Occipital lobe (tissue), 2 donors: Measurements from ENCODE around the gene RYR2. TPM values are rescaled to one million over a fixed set of nuclear protein-coding genes. Genes with fewer than 3 reads are reported as not detected.
"Not testable (repeated sequence)": the region's sequence is repeated elsewhere in the genome, so short reads cannot be mapped to it uniquely, and the experiment has no call there.

Experiments
- DNase-seq: peaks from one replicate; lab custom pipeline; 2025; lab: John Stamatoyannopoulos, UW
- total RNA-seq: library from RNA; depleted of rRNA; stranded (reverse); fragments of >200 nt; gene quantifications from one replicate; pipeline ENCODE4 v1.2.3, GENCODE V29; 2014

Gene RYR2
- total RNA-seq, 1 donor from 2014 or later = 40.7 TPM

GRCh38 chr1:237074371-237075117, 32.6 kb downstream of the RYR2 start:
- no peak for DNase-seq

DNA sequence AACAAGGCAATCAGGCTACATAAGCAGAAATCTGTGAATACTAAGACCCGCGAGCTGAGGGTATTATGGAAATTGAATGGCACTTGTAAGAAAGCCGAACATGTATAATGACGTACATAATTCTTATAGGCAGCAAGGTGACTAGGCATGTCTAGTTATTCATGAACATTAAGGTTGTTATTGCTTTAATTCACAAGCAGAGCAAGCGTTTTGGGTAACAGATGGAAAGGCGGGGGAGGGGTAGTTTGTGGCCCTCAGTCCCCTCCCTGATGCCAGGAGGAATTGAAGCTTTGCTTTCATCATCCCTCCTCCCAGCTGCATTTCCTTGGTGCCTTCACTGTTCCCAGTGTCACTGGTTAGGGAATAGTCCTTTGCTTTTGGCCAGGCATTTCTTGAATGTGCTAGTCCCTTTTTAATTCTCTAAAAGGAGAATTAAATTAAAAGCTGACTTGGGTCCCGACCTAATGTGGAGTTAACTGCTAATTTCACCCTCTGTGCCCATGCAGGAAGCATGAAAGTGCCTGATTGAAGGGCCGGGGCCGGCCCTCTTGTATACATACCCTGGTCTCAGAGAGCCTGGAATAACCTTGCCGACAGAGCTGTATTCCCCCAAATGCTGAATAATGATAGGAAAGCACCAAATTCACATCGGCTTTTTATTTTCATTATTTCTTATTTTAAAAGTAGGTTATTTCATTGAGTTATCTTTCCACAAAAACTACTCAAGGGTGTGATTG, 42.5 kb downstream of the RYR2 start:
- DNase-seq = no peak

GRCh38 chr1:237091691-237092090, 49.7 kb downstream of the RYR2 start:
- DNase-seq = no peak

DNA sequence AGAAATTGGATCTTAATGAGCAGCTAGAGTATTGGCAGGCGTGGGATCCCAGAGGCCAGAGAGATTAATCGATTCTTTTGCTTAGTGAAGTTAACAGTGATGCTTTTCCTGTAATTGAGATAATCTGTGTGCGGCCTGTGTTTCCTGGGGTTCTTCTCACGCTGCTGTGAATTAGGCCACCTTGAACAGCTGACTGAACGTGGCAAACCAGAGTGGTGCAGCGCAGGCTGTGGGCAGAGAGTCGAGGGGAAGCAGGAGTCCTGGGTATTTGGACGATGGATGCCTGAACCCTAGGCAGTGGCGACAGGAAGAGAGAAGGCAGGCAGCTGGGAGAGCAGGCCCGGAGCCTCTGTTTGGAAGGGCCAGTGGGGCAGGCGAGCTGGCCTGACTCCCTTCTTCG, 51.7 kb downstream of the RYR2 start:
- no peak for DNase-seq

GRCh38 chr1:237098541-237098940, 56.6 kb downstream of the RYR2 start:
- no peak for DNase-seq

DNA sequence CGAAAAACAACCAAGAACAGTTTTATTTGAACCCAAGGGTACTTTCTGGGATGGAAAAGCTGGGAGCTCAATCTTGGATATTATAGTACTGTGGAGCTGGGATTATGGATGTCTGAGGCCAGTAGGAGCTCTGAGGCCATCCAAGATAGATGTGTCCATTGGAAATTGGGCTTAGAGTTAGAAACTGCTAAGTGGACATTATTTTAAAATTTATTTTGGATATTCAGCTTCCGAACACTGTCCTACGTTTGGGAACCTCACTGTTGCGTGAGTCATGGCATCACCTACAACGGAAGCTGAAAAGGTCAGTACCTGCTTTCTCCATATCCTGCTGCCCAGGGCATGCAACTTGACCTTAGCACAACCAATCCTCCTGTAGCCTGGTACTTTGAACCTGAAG, 61.0 kb downstream of the RYR2 start:
- DNase-seq = no peak

DNA sequence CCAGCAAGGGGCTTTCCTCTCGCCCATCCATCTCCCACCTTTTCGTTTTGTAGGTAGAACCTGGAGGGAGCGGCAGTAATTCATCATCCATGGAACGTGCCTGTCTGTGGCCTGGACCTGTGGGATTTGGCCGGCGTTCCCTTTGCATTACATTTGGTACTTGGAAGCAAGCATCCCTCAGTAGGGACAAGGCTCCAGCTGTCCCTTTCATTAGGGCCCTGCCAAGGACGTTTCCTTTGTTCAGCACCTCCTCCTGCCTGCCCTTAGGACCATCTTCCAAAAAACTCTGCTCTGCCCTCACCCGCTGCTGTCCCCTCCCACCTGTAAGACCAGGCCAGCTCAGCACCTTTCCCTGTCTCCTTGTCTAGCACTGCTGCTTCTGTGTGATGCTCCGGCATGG, 62.1 kb downstream of the RYR2 start:
- DNase-seq = no peak

- DNase-seq = no peak
Observed at GRCh38 chr1:237105826-237106225, 63.8 kb downstream of the RYR2 start.

DNA sequence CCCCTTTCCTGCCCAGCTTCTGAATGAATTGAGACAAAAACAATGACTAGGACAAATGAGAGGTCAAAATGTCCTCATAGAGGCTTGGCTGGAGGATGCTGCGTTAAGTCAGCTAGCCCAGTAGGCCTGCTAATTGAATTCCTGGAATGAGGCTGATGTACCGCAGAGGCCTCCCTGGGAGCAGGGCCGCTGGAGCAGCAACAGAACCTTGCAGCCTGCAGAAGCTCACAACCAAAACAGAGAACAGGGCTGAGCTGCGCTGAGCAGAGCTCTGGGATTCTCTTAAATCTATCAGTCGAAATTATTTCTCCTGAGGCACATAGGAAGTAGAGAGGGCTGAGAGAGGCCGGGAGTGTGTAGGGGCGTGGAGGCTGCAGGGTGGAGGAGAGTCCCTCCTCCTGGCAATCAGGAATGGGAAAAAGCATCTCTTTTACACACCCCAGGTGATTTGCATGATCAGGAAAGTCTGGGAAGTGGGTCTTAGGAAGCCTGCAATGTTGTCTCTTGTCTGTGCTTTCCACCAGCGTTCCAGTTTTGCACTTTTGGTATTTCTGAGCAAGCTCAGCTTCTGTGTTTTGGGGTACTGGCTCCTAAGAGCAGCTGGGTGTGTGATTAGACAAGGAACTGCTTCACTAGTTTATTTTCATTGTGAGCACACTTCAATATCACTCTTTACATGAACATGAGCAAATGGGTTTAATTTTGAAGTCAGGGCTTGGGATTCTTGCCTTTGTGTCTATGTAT, 66.5 kb downstream of the RYR2 start:
- no peak for DNase-seq

GRCh38 chr1:237111807-237112206, 69.8 kb downstream of the RYR2 start:
- DNase-seq = no peak

- DNase-seq = no peak
Observed at GRCh38 chr1:237112663-237113062, 70.7 kb downstream of the RYR2 start.

- no peak for DNase-seq
Observed at GRCh38 chr1:237115035-237115434, 73.1 kb downstream of the RYR2 start.

DNA sequence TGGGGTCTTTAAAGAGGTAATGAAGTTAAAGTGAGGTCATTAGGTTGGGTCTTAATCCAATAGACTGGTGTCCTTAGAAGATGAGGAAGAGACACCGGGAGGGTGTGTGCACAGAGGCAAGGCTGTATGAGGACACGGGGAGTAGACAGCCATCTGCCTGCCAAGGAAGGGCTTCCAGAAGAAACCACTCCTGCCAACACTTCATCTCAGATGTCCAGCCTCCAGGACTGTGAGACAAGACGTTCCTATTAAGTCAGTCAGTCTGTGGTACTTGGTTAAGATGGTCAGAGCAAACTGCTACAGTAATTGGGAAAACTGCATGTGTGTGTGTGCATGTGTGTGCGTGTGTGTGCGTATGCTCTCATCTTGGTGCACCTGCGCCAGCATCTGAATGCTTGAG, 77.1 kb downstream of the RYR2 start:
- no peak for DNase-seq

DNA sequence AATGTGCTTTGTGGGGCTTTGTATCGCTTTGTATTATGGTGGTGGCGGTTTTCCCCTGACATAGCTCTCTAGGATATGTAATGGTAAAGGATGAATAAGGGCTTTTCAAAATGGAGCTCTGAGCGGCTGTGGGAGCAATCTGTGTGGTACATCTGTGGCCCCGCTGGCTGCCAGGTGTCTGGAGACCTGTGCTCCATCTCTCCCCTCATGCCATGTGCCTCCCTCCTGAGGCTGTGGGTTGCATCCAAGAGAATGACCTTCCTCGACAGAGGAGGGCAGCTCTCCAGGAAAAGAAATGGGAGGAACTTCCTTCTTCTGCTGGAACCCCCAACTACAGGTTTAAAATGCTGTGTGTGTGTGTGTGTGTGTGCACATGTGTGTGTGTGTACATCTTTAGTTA, 78.7 kb downstream of the RYR2 start:
- DNase-seq = no peak

DNA sequence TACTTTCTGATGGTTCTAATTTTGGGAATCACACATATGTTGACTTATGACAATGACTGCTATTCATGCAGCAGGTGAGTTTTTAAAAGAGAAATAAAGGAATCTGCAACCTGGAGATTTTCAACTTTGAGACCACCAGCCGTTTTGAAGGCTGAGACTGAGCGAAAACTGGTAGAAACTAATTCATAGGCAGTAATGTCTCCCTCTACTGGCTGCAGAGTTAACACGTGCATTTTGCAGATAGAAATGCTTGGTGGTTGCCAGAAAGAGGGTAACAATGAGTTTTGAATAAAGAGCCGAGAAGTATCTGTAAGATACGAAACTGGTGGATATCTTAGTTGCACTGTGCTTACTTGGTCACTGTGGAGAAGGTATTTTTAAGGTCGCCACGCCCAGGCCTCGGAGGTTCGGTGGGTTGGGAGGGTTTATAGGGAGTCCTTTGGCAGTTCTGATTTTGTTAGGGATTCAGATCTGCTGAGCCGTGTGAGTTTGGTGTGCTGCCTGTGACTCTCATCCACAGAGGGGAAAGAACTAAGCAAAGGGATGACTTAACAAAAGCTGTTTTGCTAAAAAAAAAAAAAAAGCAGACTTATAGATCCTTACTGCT, 83.0 kb downstream of the RYR2 start:
- no peak for DNase-seq

DNA sequence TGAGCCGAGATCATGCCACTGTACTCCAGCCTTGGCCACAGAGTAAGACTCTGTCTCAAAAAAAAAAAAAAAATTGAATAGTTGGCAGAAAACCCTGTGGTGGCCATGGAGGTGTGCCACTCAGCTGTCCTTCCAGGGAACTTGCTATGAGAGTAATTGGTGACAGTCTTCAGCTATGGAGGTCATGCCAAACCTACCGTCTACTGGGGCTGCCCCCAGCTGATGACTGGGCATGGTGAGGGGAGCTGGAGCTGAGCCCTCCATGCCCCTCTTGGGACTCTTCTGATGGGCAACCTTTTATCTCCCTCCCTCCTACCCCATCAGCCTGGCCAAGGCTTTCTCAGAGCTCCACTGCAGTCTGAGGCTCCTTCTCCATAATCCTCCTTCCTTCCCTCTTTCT, 84.2 kb downstream of the RYR2 start:
- no peak for DNase-seq

DNA sequence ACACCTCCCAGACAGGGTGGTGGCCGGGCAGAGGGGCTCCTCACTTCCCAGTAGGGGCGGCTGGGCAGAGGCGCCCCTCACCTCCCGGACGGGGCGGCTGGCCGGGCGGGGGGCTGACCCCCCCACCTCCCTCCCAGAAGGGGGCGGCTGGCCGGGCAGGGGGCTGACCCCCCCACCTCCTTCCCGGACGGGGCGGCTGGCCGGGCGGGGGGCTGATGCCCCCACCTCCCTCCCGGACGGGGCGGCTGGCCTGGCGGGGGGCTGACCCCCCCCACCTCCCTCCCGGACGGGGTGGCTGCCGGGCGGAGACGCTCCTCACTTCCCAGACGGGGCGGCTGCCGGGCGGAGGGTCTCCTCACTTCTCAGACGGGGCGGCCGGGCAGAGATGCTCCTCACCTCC, 85.3 kb downstream of the RYR2 start:
- DNase-seq = not testable (repeated sequence)

DNA sequence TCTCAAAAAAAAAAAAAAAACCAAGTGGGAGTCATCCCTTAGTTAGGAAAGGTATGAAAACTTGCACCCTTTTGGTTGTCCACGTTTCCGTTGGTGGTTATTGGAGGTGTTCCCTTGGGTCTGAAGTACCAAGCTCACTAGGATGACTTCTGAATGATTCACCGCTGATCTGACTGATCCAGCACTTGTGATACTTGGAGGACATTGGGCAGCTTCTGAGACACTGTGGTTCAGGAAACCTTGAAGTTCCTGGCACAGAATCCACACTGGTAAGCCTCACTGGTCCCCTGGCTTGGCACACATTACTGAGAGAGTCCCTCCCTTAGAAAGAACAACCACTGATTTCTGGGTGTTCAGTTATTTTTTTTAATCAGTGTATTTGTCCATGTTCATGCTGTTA, 91.9 kb downstream of the RYR2 start:
- no peak for DNase-seq

DNA sequence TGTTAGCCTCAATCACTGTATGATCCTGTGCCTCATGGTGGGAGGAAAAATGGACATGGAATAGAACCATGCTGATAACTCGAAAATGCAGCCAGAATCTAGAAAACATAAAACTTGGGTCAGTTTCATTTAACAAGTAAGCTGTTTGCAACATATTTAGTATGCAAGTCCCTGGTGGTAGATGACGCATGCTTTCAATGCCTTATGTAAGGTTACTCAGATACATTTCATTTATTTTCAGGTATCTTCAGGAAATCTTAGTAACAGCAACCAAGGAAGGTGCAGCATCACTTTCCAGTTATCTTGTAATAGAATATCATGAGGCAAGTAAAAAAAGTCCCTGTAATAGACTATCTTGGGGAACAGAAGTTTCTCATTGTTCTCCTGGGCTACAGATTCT, 92.9 kb downstream of the RYR2 start:
- DNase-seq = no peak

- no peak for DNase-seq
Observed at GRCh38 chr1:237138551-237138950, 96.6 kb downstream of the RYR2 start.

- DNase-seq = peak; percentile 43
Observed at GRCh38 chr1:237139732-237140131, 97.7 kb downstream of the RYR2 start.

GRCh38 chr1:237140986-237141385, 99.0 kb downstream of the RYR2 start:
- DNase-seq = no peak
